ENCODE results near the gene PPP3CA.
"Not testable (repeated sequence)": the region's sequence is repeated elsewhere in the genome, so short reads cannot be mapped to it uniquely, and the experiment has no call there.

The PPP3CA gene

DNA sequence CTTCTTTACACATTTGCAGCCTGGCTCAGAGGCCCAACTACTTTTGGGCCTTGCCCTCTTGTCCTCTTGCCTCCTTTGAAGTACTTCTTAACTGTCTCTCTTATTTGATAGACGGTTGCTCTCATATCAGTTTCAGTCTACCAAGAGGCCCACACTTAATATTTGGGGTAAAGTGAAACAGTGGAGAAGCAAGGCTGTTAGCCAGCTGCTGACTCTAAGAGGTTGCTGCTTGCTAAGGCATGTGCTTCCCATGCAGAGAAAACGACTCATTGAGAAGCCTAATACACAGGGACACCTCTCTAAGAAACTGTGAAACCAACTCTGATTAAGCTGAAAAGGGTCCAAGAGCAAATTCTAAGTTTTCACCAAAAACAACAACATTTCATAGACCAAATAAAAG is 94.6 kb downstream of the PPP3CA start:
- DNase-seq (ENCODE audit: low read depth): no peak

DNA sequence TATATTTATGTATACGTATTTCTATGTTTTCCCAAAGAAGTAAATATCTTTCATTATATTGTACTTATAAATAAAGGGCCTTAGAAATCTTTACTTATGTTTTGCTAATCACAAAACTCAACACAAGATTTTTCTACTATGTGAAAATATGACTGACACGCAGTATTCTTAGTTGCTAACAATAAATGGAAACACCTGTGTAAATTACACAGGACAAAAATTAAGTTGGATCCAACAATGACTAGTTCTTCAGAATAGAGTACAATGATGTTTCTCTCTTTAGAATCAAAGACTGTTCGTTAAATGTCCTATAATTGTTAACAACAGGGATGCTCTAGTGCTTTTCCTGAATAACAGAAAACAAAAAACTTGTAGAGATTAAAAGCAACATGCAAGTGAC is 96.1 kb downstream of the PPP3CA start:
- DNase-seq (ENCODE audit: low read depth): no peak

DNA sequence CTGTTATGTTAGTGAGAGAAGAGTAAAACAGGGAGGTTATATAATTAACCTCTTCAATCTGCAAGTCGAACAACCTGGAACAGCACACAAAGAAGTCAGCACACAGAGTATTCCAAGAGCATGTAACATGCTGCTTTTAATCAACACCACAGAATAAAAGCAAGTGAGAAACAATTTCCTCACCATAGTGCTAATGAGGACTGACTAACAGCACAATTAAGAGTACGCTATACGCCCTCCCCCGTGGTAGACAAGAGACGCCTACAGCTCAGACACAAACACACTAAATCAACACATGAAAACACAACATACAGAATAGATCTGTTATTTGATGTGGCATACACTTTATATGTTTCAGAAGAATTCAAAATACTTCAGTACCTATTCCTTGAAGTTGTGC is 103.0 kb downstream of the PPP3CA start:
- no peak for DNase-seq (ENCODE audit: low read depth)

DNA sequence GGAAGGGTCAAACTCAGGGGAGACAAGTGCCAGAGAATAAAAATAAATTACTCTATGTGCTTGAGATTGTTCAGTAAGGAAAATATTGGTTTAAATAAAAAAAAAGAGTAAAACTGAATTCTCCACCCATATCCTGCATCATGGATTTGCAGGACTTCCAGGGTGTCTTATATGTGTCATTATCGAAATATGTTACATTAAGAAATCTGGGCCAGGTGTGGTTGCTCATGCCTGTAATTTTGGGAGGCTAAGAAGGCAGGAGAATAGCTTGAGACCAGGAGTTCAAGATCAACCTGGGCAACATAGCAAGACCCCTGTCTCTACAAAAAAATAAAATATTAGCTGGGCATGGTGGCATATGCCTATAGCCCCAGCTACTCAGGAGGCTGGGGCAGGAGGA is 104.9 kb downstream of the PPP3CA start:
- DNase-seq (ENCODE audit: low read depth): no peak

DNA sequence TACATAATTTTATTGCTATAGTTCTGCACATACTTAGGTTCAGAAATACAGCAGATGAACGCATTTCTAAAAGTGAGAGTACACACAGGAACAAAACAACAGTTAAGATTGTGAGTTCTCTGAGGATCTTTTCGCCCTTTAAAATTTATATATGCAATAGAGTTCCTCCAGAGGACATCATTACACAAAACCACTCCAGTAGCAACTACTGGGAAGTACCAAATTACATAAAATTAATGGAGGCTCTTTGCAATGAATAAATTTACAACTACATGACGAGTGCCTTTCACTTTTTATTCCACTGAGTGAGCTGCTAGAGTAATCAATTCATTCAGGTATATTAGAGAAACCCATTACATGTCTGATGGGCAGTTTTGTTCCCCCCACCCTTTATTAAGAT is 107.2 kb downstream of the PPP3CA start:
- DNase-seq (ENCODE audit: low read depth): no peak

DNA sequence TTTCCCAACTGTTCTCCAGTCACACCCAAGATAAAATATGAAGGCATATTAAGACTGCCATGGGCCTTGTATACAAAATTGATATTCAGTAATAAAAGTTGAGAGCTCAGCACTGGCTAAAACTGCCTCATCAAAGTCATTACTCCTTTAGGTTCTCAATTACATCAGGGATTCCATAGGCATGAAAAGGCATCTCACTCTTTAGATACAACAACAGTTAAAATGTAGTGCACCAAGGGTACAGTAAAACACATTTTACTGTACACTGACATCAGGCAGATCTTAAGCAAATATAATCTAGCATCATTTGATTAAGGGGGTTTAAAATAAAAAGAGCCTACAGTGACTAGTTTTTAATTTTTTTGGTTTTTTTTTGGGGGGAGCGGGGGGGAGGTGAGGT is 107.7 kb downstream of the PPP3CA start:
- no peak for DNase-seq (ENCODE audit: low read depth)

DNA sequence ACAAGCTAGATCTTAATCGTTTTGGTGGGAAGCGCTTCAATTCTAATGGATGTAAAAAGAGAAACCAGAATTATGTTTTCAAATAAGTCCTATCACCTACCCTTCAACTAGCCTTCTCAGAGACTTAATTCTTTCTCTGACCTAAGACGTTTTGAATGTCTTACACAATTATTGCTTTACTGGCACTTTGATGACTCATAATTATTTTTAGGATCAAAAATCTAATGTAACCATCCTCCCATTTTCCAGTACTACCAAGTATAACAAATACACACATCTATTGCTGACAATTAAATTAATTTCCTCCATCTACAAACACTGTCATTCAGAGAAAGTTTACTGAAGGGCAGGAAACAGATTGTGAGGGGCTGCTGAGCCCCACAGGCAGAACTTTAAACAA is 108.6 kb downstream of the PPP3CA start:
- no peak for DNase-seq (ENCODE audit: low read depth)

DNA sequence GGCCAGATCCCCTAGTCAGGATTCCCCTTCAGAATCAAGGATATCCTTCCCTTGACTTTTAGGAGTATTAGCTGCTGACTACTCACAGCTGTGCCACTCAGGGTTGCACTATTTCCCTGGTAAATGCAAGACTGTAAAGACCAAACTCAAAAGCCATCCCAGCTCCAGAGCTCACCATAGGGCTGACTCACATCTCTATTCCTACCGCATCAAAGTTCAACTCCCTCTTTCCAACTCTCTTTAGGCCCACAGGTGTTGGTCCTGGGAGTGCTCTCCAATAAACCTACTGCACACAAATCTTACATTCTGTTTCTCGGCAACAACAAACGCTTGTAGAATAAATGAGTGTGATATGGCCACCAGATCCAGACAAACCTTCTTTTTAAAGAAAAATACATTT is 109.6 kb downstream of the PPP3CA start:
- no peak for DNase-seq (ENCODE audit: low read depth)

DNA sequence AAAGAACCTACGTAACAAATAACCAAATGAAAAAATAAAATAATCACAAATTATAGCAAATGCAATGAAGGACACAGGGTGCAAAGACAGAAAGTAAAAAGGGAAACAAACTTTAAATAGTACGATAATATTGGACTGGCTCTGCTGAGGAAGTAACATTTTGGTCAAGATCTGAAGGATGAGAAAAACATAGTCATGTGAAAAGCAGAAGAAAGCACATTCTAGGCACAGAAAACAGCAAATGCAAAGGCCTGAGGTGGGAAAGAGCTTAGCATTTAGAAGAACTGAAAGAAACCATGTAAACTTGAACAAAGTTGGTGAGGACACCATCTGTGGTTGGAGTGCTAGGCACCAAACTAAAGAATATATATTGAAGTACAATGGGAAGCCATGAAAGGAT is 111.2 kb downstream of the PPP3CA start:
- no peak for DNase-seq (ENCODE audit: low read depth)

DNA sequence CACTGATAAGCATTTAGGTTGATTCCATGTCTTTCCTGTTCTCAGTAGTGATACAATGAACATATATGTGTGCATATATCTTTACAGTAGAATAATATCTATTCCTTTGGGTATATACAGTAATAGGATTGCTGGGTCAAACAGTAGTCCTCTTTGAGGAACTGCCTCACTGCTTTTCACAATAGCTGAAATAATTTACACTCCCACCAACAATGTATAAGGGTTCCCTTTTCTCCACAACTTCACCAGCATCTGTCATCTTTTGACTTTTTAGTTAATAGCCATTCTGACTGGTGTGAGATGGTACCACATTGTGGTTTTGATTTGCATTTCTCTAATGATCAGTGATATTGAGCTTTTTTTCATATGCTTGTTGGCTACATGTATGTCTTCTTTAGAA is 113.2 kb downstream of the PPP3CA start:
- DNase-seq (ENCODE audit: low read depth): not testable (repeated sequence)

DNA sequence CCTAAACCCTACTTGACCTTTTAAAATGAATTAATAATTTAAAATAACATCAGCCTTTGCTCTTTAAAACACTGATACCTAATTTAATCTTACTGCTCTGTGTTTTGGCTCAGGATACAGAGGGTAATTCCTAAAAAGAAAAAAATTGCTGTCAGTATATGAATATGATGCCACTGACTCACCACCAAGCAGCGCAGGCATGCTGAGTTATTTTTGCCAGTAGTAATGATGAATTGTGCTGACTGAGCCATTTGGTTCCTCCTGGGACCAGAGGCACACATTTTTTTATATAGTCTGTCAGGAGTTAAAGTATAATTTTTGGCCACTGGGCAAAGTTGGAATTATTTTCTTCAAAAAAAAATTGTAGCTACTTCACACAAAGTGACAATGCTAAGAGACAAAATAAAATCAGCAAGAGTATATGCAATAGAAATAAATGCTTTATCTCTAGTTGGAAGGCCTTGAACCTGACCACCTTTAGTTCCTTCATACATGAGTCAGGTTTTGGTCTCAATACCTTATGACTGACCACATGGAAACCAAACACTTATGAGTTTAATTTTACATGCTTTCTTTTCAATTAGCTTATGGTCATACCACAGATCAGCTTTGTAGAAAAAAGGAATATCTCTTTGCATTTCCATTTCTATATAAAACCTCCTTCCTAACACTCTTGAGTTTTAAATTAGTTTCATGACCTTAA is 115.1 kb downstream of the PPP3CA start:
- no peak for DNase-seq (ENCODE audit: low read depth)

DNA sequence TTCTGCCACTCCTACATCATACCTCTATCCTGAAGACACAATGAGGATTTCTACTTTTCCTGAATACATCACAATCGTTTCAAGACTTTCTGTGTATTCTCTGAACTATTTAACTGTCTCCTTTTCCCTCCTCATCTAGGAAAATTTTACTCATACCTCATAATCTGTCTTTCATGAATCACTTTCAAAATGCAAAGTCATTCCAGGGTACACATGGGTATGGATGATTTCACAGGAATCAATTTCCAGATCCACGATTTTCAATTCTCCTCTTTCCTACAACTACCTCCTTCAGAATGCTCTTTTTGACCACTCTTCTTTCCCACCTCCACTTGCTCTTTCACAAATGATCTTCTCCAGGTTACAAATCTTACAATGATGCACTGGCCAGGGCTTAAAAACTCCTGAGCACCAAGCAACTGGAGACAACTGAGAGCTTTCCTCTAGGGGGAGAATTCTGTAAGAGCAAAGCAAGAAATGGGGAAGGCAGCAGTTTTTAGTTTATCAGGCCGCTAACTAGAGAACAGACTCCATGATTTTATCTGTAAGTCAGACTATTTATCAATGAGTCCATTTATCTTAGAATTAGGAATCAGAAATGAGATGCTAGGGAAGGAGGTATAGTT is 116.4 kb downstream of the PPP3CA start:
- DNase-seq (ENCODE audit: low read depth): no peak

DNA sequence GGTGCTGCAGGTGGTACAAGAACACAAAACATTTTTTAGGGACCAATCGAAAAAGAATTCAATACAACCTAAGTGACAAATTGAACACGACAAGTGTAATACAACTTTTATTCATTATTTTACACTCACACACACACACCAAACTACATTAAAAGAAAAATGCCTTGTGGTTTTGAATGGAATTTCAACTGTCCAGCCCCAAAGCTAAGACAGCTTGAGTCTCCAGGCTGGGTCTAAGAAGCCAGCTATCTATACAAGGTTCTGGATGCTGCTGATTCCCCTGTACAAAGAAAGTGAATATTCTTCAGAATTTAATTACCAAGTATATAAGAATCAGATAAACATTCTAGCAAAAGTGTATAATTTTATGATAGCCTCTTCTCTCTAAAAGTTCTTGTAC is 118.2 kb downstream of the PPP3CA start:
- DNase-seq (ENCODE audit: low read depth): no peak

DNA sequence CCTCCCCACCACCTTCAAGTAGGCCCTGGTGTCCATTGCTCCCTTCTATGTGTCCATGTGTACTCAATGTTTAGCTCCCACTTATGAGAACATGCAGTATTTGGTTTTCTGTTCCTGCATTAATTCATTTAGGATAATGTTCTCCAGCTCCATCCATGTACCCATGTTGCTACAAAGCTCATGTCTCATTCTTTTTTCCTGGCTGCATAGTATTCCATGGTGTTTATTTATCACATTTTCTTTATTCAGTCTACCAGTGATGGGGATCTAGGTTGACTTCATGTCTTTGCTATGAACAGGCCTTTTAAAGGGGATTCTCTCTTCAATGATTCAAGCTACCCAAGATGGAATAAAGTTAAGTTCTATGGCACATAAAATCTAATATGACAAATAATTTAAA is 119.6 kb downstream of the PPP3CA start:
- no peak for DNase-seq (ENCODE audit: low read depth)

DNA sequence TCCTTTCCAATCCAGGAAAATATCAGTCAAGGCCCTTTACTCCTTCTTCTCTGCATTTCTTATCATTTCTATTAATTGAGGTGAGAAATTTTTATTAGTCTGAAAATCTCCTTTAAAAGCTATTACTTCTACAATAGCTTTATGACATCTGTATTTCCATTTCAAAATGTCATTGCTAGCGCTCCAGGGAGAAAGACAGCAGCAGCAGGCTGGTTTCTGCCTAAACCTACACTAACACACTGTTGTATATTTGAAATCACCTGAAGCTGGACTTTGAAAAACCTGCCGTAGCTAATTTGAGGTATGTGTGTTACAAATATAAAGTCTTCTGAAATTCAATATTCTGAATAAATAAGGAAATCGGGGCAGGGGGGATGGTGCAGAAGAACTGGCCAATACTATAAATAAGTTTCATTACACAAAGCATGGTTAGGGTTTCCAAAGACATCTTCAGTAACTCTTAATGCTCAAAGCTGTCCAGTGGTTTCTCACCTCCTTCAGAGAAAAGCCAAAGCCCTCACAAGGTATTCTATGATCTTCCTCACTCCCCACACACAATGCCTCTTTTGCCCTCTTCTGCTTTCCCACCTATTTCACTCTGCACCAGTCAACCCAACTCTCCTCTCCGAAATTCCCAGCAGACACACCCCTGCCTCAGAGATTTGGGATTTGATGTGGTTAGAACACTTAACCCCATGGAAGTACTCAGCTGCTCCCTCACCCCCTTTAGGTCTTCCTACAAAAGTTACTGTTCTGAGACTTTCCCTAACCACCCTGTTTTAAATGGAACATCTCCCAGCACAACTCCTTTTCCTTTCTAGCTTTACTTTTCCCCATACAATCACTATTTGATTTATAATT is 122.7 kb downstream of the PPP3CA start:
- DNase-seq (ENCODE audit: low read depth): no peak

DNA sequence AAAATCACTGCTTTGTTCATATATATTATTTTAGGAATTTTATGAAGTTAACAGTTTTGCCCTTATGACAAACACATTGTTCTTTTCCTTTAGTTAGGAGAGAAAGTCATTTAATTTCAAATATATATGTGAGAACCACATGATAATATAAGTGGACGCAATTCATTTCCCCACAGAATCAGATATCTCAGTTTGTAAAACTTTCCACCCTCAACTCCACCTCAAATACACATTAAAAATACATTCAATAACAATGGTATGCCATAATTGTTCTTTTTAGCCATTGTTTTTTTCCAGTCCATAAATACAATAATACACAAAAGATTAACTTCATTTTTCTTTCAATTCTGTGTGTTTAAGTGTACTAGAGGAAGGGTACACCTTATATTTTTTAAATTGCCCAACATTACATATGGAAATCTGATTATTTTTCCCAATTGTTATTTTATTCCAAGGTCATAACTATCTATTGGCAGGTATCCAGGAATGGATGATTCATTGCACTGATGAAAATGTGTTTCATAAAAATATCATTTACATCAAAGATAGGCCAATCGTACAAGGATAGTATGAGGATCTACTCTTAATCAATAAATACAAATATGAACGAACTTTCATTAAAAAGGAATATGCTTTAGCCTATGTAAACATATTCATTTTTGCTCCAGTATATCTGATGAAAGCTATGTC is 125.0 kb downstream of the PPP3CA start:
- DNase-seq (ENCODE audit: low read depth): no peak

DNA sequence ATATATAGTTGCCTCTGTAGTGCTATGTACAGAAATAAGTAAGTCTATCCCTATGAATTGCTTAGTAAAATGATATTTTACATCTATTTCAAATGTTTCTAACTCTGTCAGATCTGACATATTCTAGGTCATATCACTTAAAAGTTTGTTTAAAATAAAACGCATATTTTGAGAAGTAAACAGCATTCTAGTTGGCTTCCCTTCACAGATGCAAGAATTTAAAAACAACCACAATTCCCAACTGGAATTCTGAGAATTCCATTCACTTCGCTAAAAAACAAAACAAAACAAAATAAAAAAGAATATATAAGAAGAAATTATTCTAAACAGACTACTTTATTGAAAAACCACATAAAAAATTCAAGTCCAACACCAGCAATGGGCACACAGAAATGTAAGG is 126.0 kb downstream of the PPP3CA start:
- no peak for DNase-seq (ENCODE audit: low read depth)

DNA sequence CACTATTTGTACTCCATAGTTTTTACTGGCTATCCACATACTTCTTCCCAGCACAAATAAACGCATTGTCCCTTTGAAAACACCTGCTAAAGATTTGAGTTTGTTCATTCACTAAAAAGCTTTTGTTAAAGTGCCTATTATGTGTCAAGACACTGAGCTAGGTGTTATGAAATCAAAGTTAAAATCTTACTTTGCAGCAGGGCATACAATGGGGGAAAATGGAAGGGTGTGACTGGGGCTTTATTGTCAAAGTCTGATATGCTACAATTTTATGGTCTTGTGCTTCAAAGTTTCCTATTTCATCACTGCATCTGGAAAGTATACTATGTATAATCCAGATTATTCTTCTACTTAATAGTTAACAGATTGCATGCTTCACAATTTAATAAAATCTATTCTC is 128.4 kb downstream of the PPP3CA start:
- DNase-seq (ENCODE audit: low read depth): no peak

DNA sequence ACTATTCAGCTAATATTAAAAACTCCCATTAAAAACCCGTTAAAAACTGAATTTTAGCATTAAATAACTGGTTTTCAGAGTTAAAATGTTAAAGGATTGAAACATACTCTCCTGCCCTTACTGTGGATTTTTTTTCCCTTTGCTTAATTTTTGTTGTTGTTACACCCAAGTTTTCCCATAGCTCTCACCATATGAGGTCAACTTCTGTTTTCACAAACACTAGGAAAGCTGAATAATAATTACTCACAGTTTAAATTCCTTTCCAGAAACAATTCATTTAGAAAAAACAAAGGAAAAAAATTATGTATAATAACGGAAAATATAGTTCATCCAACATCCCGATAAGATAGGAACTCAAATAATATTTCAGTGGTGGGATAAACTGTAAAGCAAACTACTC is 129.0 kb downstream of the PPP3CA start:
- DNase-seq (ENCODE audit: low read depth): no peak

DNA sequence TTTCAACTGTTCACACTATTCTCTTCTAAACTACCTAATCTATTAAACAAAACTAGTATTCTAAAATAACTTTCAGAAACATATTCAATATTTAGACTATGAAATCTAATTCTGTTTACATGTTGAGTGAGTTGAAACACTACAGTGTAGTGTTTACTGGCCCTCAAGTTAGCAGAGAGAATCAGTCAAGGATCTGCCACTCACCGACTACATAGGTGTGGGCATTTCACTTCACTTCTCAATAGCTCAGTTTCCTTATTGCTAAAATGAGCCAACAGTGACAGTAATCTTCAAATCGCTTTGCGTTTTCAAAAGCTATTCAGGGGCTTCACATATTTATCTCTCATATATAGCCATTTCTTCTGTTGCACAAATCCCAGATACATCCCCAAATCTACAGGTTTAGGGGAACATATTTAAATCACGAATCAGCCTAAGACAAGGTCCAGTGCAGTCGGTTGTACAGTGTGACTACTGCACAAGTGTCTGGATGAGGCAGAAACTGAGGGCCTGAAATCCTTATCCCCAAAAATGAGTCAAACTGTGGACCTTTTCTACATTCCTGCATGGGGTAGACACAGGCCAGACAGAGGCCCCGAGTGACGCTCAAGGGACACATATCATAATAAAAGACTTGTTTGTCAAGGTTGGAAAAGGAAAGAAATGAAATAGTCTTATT is 129.8 kb downstream of the PPP3CA start:
- DNase-seq (ENCODE audit: low read depth): no peak

DNA sequence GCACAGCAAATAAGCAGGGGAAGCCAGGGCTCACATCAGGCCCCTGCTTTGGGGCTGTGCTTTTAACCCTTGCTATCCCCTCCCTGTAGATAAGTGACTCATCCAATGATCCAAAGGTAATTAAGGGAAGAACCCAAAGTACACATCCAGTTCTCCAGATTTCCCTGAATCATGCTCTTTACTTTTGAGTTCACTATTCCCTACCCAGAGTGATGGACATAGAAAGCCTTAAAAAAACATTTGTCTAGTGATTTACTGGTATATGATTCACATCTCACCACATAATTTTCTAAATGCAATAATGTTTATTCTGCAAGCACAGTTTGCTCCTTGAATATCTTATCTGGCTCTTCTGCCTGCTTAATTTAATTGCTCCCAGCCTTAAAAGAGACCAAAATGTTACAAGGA is 136.2 kb downstream of the PPP3CA start:
- no peak for DNase-seq (ENCODE audit: low read depth)

DNA sequence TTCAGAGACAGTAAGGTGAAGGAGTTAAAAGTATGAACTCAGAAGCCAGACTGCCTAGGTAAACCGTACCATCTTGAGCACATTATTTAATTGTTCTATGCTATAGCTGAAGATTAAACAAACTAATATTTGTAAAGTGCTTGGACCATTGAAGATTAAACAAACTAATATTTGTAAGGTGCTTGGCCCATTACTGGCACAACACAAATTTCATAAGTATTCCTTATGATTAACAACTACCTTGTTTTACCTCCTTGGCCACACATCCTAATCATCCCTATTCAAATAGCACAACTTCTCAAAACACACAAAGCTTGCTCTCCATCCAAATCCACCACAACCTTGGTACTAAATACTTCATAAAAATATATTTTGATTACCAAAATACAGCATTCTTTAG is 137.0 kb downstream of the PPP3CA start:
- no peak for DNase-seq (ENCODE audit: low read depth)
